BJ (cell line): Measurements from ENCODE around the gene CNNM2. TPM values are rescaled to one million over a fixed set of nuclear protein-coding genes. Genes with fewer than 3 reads are reported as not detected.

Experiments used
- CTCF ChIA-PET: fragments of 350-600 bp; formaldehyde crosslinking; extraction: SDS; loops from one replicate; lab custom pipeline; 2021; ENCODE audit warnings: antibody characterized with exemption, inconsistent platforms; lab: Yijun Ruan, JAX
- POLR2A ChIA-PET: fragments of 300-600 bp; sonication (Branson Sonifier 250); formaldehyde crosslinking; extraction: SDS; loops from one replicate; lab custom pipeline; 2021; ENCODE audit warnings: antibody characterized with exemption; lab: Charles Lee
- DNase-seq: peaks from one replicate; pipeline ENCODE4 v3.0.0-alpha.2; 2011; ENCODE audit warnings: low read depth
- H3K27me3 ChIP-seq: 2 replicates; pipeline ENCODE4 v1.6.0; 2011; ENCODE audit warnings: low read length; ENCODE audit not compliant: control insufficient read depth, insufficient read depth
- H3K36me3 ChIP-seq: 2 replicates; pipeline ENCODE4 v1.5.1; 2011; ENCODE audit warnings: low read length; ENCODE audit not compliant: control insufficient read depth, insufficient read depth
- H3K4me3 ChIP-seq: 2 replicates; pipeline ENCODE4 v1.5.1; 2011; ENCODE audit warnings: low read depth, mild to moderate bottlenecking, control low read depth, low read length
- CTCF ChIP-seq: IDR thresholded peaks from 2 replicates; pipeline ENCODE4 v1.5.1; 2011; ENCODE audit warnings: low read depth, mild to moderate bottlenecking, control low read depth, inconsistent platforms, low read length, moderate library complexity; ENCODE audit not compliant: insufficient read depth
- polyA plus RNA-seq: library from polyadenylated mRNA; depleted of rRNA; stranded (reverse); fragments of >200 nt; gene quantifications from 2 replicates; pipeline ENCODE4 v1.2.3, GENCODE V29; 2011

Gene CNNM2
- polyA plus RNA-seq, 1 experiment: 3.7 TPM

GRCh38 chr10:103041391-103041790 lies 123.3 kb downstream of the CNNM2 start:
- no peak for TF ChIP-seq CTCF
- H3K4me3 ChIP-seq: no peak overlapping the region
- POLR2A ChIA-PET: no interaction called here
- CTCF ChIA-PET: no interaction called here
- DNase-seq: no peak
- H3K36me3 ChIP-seq: no peaks in the 10 kb centered on the region
- H3K27me3 ChIP-seq: no peaks in the 10 kb centered on the region

GRCh38 chr10:103042129-103042528 lies 124.0 kb downstream of the CNNM2 start:
- no peak for TF ChIP-seq CTCF
- Histone ChIP-seq H3K36me3 (no peaks in the 10 kb centered on the region), H3K4me3 (no peak overlapping the region), H3K27me3 (no peaks in the 10 kb centered on the region)
- DNase-seq: no peak
- ChIA-PET POLR2A (no interaction called here), CTCF (no interaction called here)

GRCh38 chr10:103042908-103043307 lies 124.8 kb downstream of the CNNM2 start:
- Histone ChIP-seq H3K4me3 (no peak overlapping the region), H3K27me3 (no peaks in the 10 kb centered on the region), H3K36me3 (no peaks in the 10 kb centered on the region)
- TF ChIP-seq CTCF: no peak
- ChIA-PET CTCF (interaction anchor here (0.7 kb wide), 1 partner anchor 12 kb away, joined by 4 read pairs; no protein-coding TSS in a partner anchor), POLR2A (no interaction called here)
- no peak for DNase-seq

- TF ChIP-seq CTCF: no peak
- ChIA-PET CTCF (interaction anchor here (1.1 kb wide), 1 partner anchor 65 kb away, joined by 3 read pairs; no protein-coding TSS in a partner anchor), POLR2A (no interaction called here)
- Histone ChIP-seq H3K4me3 (no peak overlapping the region), H3K36me3 (no peaks in the 10 kb centered on the region), H3K27me3 (no peaks in the 10 kb centered on the region)
- peak; percentile 73 for DNase-seq
Observed at GRCh38 chr10:103044942-103045489, 126.9 kb downstream of the CNNM2 start.

- H3K36me3 ChIP-seq: no peaks in the 10 kb centered on the region
- H3K4me3 ChIP-seq: no peak overlapping the region
- POLR2A ChIA-PET: no interaction called here
- no peaks in the 10 kb centered on the region for H3K27me3 ChIP-seq
- CTCF ChIA-PET: interaction anchor here (1.1 to 3.0 kb wide), 2 partner anchors 64 to 128 kb away, joined by 3 to 10 read pairs; partner anchors contain the start of gene CNNM2
- DNase-seq: no peak
- no peak for TF ChIP-seq CTCF
Observed at GRCh38 chr10:103045961-103046360, 127.9 kb downstream of the CNNM2 start.
